Endothelial cell of umbilical vein (primary cell): ENCODE measurements around the gene SNX9.

Experiments
- CTCF ChIP-seq, 2 donors: IDR thresholded peaks; 1 replicate in 1 of 2; 2 replicates in 1 of 2; pipeline ENCODE4 v1.5.1; 2011; ENCODE audit warnings: low read length in 2 of 2, mild to moderate bottlenecking in 2 of 2, moderate library complexity in 2 of 2, control low read depth in 1 of 2, inconsistent platforms in 1 of 2, low read depth in 1 of 2; ENCODE audit not compliant: insufficient read depth in 1 of 2; ENCODE audit errors: extremely low read depth in 1 of 2
- EZH2 ChIP-seq: IDR thresholded peaks from 2 replicates; pipeline ENCODE4 v1.6.1; 2012; ENCODE audit warnings: borderline replicate concordance, low read depth, mild to moderate bottlenecking, moderate library complexity, low read length, inconsistent platforms; ENCODE audit not compliant: severe bottlenecking
- FOS ChIP-seq: IDR thresholded peaks from 2 replicates; pipeline ENCODE4 v1.6.1; 2011; ENCODE audit warnings: mild to moderate bottlenecking, low read length, moderate library complexity, borderline replicate concordance; ENCODE audit not compliant: insufficient read depth
- JUN ChIP-seq: IDR thresholded peaks from 2 replicates; pipeline ENCODE4 v1.6.1; 2011; ENCODE audit warnings: borderline replicate concordance, low read depth; ENCODE audit not compliant: insufficient read length, insufficient read depth
- MAX ChIP-seq: IDR thresholded peaks from 2 replicates; pipeline ENCODE4 v1.6.1; 2011; ENCODE audit not compliant: insufficient read depth, insufficient read length
- MYC ChIP-seq: IDR thresholded peaks from one replicate; pipeline ENCODE4 v1.6.1; 2011; ENCODE audit warnings: mild to moderate bottlenecking, low read depth, low read length
- POLR2A ChIP-seq: IDR thresholded peaks from 2 replicates; pipeline ENCODE4 v1.6.1; 2012; ENCODE audit warnings: low read depth, mild to moderate bottlenecking, control low read depth, low read length
- POLR2AphosphoS5 ChIP-seq: IDR thresholded peaks from 2 replicates; pipeline ENCODE4 v1.6.1; 2012; ENCODE audit warnings: low read depth, mild to moderate bottlenecking, control low read depth, low read length, moderate library complexity; ENCODE audit not compliant: insufficient read depth

- TF ChIP-seq FOS (no peak), CTCF (IDR thresholded peaks at IDR 0.05; ENCODE audit: extremely low read depth in 1 of 2, insufficient read depth in 1 of 2, low read depth in 1 of 2, low read length in 2 of 2) (no peak), POLR2A (peak; percentile 20), POLR2AphosphoS5 (peak; percentile 65), EZH2 (no peak), MAX (peak; percentile 24), JUN (no peak), MYC (no peak)
Measured at GRCh38 chr6:157868835-157869234, 45.8 kb downstream of the SNX9 start.
